ENCODE measurements around the gene SLC44A3.

Gene SLC44A3

GRCh38 chr1:94899756-94900155 is 79.6 kb downstream of the SLC44A3 start:
- no peak for TF ChIP-seq CTCF (conservative IDR thresholded peaks at IDR 0.05; ENCODE audit: low read length)
- DNase-seq (ENCODE audit: low read depth), result peak; percentile 60
- H3K4me3 ChIP-seq (ENCODE audit: low read length), result no peak overlapping the region

GRCh38 chr1:94901841-94902240 is 81.7 kb downstream of the SLC44A3 start:
- DNase-seq (ENCODE audit: low read depth), result peak; percentile 12
- H3K4me3 ChIP-seq (ENCODE audit: low read length), result no peak overlapping the region
- TF ChIP-seq CTCF (conservative IDR thresholded peaks at IDR 0.05; ENCODE audit: low read length), result no peak

GRCh38 chr1:94903280-94904009 is 83.3 kb downstream of the SLC44A3 start:
- TF ChIP-seq CTCF (conservative IDR thresholded peaks at IDR 0.05; ENCODE audit: low read length), result no peak
- peak; percentile 21 for DNase-seq (ENCODE audit: low read depth)
- H3K4me3 ChIP-seq (ENCODE audit: low read length), result no peak overlapping the region

- DNase-seq (ENCODE audit: low read depth), result no peak
- H3K4me3 ChIP-seq (ENCODE audit: low read length), result no peak overlapping the region
- TF ChIP-seq CTCF (conservative IDR thresholded peaks at IDR 0.05; ENCODE audit: low read length), result no peak
Measured at GRCh38 chr1:94905207-94905606, 85.0 kb downstream of the SLC44A3 start.

GRCh38 chr1:94906382-94906781 is 86.2 kb downstream of the SLC44A3 start:
- DNase-seq (ENCODE audit: low read depth), result no peak
- TF ChIP-seq CTCF (conservative IDR thresholded peaks at IDR 0.05; ENCODE audit: low read length), result no peak
- H3K4me3 ChIP-seq (ENCODE audit: low read length), result no peak overlapping the region

GRCh38 chr1:94907136-94907535 is 87.0 kb downstream of the SLC44A3 start:
- peak; percentile 58 for DNase-seq (ENCODE audit: low read depth)
- no peak overlapping the region for H3K4me3 ChIP-seq (ENCODE audit: low read length)
- no peak for TF ChIP-seq CTCF (conservative IDR thresholded peaks at IDR 0.05; ENCODE audit: low read length)

- no peak for DNase-seq (ENCODE audit: low read depth)
- TF ChIP-seq CTCF (conservative IDR thresholded peaks at IDR 0.05; ENCODE audit: low read length), result no peak
- H3K4me3 ChIP-seq (ENCODE audit: low read length), result no peak overlapping the region
Measured at GRCh38 chr1:94908190-94908589, 88.0 kb downstream of the SLC44A3 start.
